CD4-positive, alpha-beta T cell treated with Interleukin-17A for 4 hours (primary cell): ENCODE data around the gene SMARCD3.

Experiments
- DNase-seq: peaks from one replicate; pipeline ENCODE4 v3.0.0-alpha.2; 2020; ENCODE audit warnings: mixed read lengths

Gene SMARCD3

DNA sequence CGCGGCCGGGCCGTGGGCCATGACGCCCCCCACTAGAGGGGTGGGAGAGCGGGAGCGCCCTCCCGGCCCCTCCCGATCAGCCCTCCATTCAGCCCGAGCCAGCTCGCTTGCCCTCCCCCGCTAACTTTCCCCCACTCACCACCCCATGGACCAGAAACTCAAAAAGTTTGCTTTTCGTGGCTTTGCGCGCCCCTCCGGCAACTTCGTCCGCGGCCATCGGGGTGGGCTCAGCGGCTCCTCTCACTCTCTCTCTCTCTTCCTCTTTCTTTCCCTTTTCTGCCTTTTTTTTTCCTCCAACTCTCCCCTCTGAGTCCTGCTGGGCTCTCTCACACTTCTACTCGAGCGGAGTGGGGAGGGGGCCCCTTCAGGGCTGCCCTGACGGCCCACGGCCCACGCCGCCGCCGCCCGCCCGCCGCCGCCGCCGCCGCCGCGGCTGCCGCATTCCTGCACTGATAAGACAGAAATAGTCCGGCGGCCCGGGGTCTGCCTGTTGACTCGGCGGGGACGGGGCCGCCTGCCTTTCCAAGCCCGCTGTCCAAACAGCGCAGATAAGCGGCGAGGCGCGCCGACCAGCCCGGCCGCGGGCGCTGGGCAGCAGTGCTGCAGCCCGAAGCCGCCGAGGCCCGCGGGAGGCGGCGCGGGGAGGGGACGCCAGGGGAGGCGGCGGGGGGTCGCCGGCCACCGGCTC, at the start of gene SMARCD3:
SMARCD3 (minus strand) TSS at position 349 of the 688 bp plus-strand sequence; CDS start at position 217, 132 bp downstream.
- peak; percentile 60 for DNase-seq

DNA sequence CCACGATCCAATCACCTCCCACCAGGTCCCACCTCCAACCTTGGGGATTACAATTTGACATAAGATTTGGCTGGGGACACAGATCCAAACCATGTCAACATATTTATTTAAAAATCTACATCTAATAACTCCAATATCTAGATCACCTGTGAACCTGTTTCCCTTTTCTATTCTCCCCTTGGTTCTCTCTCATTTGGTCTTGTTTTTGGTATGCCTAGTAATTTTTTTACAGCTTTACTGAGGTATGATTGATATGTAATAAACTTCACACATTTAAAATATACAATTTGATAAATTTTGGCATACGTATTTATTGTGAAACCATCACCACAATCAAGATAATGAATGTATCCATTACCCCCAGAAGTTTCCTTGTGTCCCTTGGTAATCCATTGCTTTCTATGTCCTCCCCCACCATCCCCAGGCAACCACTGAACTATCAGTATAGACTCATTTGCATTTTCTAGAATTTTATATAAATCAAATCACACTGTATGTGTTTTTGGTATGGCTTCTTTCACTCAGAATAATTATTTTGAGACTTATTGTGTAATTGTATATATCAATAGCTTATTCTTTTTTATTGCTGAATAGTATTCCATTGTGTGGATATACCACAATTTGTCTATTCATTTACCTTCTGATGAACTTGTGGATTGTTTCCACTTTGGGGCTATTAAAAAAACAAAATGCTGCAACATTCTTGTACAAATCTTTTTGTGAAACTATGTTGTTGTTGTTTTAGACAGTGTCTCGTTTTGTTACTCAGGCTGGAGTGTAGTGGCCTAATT, 47.9 kb upstream of the SMARCD3 start:
- no peak for DNase-seq

DNA sequence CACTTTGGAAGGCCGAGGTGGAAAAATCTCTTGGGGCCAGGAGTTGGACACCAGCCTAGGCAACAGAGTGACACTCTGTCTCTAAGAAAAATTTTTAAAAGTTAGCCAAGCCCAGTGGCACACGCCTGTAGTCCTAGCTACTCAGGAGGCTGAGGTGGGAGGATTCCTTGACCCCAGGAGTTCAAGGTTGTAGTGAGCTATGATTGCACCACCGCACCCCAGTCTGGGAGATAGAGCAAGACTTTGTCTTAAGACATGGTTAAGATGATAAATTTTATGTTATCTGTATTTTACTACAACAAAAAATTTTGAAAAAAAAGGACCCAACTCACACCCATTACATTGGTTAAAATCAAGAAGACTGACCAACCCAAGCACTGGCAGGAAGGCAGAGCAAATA, 44.4 kb upstream of the SMARCD3 start:
- DNase-seq, result no peak

DNA sequence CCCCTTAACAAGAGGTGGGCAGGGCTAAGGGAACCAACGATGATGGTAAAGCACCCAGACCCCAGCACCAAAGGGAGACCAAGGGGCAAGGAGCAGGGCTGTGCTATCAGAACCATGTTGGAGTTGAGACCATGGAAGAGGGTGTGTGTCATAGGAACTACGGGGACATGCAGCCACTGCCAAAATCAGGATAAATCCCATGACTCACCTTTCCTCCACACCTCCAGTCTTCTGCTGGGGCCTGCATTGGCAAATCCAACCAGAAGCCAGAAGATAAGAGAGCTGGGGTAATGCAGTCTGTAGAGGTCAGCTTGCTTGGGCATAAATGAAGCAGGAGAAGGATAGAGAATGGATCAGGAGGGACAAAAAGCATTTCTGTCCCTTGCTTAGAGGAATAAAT, 42.7 kb upstream of the SMARCD3 start:
- DNase-seq, result no peak

DNA sequence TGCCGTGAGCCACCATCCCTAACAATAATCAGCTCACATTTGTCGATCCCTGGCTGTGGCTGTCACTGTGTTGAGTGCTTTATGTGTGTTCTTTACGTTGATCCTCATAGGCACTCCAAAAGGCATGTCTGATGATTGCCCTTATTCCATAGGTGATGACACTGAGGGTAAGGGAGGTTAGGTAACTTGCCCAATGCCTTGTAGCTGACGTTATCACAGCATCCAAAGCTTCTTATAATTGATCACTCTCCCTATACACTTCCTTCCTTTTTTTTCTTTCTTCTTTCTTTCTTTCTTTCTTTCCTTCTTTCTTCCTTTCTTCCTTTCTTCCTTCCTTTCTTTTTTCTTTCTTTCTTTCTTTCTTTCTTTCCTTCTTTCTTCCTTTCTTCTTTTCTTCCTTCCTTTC, 41.9 kb upstream of the SMARCD3 start:
- no peak for DNase-seq

DNA sequence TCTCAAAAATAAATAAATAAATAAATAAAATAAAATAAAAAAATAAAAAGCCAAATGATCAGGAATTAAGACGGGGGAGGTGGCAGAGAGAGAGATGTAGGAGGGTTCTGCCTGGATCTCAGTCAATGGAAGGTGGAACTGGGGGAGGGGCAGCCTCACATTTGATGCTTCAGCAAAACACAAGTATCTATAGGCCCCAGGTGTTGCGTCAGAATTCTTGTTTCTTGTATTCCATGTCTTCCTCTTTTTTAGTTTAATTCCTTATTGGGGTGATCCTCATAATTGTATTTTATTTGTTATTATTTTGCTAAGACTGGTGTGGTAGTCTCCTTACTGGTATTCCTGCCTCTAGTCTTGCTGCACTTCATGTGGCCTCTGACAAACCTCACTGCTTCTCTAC, 41.4 kb upstream of the SMARCD3 start:
- no peak for DNase-seq

DNA sequence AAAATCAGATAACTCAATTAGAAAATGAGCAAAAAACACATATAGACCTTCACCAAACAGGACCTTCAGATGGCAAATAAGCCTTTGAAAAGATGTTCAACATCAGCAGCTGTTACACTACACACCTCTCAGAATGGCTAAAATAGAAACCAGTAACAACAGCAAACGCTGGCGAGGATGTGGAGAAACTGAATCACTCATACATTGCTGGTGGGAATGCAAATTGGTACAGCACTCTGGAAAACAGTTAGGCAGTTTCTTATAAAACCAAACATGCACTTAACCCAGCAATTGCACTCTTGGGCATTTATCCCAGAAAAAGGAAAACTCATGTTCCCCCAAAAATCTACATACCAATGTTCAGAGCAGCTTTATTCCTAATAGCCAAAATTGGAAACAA, 37.7 kb upstream of the SMARCD3 start:
- no peak for DNase-seq

DNA sequence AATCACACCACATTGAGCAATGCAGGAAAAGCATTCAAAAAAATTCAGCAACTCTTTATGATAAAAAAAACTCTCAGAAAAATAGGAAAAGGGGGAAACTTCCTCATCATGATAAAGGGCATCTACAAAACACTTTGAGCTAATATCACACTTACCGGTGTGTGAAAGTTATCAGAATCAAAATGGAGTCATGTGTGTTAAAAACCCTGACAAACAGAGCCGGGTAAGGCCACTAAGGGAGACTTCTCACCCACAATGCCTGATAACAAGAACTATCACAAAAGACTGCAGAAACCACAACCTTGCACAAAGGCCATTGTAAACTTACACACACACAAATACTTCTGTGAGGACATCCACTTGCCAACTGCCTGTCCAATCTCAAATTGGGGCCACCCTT, 34.8 kb upstream of the SMARCD3 start:
- DNase-seq, result no peak

DNA sequence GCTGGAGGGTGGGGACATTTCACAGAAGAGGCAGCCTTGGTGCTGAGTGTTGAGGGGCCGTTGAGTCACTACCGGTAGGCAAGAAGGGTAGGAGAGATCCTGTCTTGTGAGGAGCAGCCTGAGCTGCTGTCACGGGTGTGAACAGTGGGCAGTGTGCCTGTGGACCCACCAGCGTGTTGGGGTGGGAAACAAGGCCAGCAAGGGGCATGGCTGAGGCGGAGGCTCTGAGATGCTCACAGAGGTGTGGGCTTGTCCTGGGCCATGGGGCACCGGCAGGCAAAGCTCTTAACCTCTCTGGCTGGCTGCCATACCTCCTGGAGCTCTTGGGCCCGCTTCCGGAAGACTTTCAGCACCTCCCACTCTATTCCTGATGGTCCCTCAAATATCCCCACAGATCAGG, 33.6 kb upstream of the SMARCD3 start:
- no peak for DNase-seq

DNA sequence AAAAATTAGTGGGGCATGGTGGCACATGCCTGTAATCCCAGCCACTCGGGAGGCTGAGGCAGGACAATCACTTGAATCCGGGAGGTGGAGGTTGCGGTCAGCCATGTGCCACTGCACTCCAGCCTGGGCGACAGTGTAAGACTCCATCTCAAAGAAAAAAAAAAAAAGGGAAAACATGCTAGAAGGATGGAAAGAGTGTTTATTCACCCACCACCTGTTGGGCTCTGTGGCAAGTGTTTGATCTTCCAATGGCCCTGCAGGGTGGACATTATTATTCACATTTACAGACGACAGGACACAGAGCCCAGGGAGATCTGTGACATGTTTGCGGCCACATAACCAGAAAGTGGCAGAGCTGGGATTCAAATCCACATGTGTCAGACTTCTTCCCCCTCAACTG, 33.2 kb upstream of the SMARCD3 start:
- DNase-seq, result no peak

DNA sequence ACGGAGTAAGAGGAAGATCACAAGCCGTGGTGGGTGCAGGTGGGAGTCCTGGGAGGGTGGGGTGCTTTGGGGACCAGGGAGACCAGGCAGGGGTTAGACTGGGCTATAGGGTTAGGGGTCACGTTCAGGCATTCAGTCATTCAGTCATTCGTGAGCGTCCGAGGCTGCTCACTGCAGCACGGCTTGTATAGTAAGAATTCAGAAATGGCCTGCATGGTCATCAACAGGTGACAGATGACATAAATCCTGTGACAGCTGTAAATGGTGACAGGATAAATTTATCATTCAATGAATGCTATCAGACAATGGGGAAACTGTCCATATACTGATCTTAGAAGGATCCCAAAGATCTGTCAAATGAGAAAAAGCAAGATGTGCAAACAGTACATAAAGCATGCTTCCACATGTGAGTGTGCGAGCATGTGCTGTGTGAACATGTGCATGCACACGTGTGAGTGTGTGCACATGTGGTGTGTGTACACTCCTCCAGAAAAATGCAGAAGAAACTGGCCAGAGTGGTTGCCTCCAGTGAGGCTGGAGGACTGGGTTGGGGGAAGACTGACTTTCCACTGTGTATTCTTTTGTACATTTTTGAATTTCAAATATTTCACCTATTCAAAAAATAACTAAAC, 32.0 kb upstream of the SMARCD3 start:
- DNase-seq, result no peak

DNA sequence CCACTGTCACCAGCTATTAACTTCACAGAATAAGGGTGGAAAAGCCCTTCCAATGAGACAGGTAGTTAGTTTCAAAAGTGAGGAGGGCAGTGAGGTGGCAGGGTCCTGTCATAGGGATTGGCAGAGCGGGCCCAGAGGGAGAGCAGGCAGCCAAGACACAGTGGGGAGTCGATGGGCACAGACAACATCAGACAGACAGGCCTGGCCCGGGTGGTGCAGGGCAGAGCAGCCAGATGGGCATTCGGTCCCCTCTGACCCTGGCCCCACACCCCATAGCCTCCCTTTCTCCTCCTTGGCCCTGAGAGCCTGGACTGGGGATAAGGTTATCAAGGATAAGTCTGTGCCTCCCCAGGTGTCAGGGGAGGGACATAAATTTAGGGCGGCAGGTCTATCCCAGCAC, 31.4 kb upstream of the SMARCD3 start:
- DNase-seq, result no peak

DNA sequence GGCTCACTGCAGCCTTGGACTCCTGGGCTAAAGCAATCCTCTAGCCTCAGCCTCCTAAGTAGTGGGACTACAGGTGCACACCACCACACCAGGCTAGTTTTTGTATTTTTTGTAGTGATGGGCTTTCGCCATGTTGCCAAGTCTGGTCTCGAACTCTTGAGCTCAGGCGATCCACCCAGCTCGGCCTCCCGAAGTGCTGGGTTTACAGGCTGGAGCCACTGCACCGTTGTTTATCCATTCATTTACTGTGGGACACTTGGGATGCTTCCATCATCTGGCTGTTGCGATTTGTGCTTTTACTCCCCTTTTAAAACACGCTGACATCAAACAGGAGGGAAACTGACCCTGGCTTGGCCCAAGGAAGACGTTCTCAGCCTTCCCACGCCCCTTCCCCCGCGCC, 30.5 kb upstream of the SMARCD3 start:
- DNase-seq, result no peak

DNA sequence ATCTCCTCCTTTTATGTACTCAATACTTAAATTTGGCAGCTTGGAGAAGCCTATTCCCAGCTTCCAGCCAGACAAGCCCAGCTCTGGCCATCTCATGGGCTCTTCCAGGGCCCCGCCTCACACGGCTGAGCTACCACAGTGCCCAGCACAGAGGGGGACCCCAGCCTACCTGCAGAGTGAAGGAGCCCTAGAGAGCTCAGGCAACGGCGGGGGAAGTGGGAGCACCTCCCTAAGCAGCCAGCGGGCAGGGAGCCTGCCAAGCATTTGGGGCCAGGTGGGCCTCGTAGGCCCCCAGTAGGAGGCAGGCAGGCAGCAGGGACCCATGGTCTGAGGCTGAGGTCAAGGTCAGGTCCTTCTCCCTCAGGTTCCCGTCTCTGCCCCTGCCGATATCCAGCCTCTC, 29.1 kb upstream of the SMARCD3 start:
- DNase-seq, result no peak

DNA sequence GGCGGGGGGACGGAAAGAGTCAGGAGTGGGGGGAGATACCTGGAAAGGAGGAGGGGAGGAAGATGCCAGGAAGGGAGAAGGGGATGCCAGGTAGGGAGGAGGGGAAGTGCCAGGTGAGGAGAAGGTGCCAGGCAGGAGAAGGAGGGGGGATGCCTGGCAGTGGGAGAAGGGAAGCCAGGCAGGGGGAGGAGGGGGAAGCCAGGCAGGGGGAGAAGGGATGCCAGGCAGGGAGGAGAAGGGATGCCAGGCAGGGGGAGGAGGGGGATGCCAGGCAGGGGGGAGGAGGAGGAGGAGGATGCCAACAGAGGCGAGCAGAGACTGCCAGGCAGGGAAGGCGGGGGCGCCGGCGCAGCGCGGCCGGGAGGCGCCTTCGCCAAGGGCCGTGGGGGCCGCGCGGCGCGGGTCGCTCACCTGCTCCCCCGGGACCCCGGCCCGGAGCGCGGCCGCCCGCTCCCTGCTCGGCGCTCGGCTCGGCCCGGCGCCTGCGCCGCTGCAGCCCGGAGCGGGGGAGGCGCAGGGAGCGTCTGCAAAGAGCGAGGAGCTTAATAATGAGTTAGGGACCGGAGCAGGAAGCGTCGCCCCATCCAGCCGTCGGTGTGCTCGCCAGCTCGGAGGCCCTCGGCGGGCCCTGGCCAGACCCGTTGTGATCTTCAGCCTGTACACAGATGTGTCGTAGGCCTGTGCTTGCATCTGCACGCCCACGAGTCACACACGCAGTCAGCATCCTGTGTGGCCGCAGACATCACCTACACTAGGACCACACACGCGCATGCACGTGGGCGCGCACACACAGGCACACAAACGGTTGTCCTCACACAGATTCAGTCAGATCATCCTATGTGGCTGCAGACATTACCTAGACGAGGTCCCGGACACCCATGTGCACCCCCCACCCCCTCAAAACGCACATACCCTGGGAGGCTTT, 28.4 kb upstream of the SMARCD3 start:
- DNase-seq, result peak; percentile 59

DNA sequence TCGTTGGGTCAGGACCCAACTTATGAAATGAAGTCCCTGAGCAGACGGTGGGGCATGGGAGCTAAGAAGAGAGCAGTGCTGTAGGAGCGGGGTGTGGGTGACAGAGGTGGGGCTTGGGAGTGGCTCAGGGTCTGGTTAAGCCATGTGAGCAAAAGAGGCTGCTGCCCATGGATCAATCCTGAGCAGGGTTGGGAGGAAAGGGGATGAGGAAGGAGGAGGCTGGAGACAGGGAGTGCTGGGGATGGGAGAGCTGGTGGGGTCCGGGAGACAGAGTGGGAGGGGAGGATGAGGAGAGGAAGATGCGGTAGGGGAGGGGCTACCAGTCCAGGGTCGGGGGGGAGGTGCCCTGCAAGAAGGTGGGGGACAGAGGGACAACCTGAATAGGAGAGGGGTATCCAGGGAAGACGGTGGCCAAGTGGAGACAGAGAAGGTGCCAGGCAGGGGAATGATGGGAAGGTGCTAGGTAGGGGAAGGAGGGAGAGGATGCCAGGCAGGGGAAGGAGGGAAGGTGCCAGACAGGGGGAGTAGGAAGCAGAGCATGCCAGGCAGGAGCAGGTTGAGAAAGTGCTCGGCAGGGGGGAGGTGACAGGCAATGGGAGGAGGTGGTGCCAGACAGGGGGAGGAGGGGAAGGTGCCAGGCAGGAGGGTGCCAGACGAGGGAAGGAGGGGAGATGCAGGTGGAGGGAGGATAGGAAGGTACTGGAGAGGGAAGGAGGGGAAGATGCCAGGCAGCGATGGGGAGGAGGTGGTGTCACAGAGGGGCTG, 27.5 kb upstream of the SMARCD3 start:
- peak; percentile 29 for DNase-seq

DNA sequence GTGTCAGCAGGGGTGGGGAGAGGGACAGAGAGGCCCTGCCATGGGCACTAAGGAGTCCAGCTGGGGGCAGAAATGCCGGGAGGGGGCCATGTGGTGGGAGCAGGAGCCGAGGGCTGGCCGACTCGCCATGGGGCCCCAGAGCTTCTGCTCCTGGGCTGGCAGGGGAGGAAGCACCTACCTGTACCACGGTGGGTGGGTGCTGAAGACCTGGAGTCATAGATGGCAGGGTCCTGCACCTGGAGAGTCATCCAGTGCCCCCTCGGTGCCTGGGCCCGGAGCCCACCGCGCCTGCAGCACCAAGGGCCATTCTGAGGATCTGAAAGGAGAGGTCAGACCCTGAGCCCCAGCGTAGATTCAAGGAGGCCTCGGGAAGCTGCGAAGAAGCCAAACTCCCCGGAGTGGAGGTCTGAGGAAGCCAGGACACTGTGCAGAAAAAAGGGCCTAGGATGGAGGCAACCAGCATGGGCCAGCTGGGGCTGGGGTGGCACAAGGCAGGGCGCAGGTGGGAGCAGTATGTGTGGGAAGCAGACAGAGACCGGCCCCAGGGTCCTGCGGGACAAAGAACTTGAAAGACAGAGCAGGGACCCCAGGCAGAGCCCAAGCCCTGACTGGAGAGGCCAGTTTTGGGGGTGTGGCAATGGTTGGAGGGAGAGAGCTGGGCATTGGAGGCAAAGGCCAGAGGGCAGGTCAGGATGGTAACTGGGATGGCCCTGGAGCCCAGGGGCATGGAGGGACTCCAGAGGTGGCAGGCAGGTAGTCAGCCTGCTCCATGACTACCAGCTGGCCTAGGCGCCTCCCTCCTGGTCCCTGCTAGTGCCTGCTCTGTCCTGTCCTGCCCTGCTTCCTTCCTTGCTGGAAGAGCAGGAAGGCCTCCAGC, 26.7 kb upstream of the SMARCD3 start:
- no peak for DNase-seq

DNA sequence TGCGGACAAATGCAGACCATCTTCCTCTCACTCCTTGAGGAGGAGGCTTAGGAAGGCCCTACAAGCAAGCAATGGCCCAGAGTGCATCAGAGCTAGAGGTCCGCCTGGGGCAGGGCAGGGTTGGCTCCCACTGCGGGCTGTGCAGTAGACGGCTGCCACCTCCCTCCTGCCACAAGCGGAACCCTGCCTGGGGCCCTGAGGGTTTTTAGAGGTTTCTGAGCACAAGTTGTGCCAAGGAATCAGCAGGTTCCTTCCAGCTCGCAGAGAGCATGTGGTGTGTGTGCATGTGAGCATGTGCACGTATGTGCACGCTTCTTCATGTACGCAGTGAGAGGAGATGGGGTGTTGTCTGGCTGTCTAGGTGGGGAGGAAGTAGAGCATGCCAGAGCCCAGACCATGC, 25.9 kb upstream of the SMARCD3 start:
- no peak for DNase-seq

DNA sequence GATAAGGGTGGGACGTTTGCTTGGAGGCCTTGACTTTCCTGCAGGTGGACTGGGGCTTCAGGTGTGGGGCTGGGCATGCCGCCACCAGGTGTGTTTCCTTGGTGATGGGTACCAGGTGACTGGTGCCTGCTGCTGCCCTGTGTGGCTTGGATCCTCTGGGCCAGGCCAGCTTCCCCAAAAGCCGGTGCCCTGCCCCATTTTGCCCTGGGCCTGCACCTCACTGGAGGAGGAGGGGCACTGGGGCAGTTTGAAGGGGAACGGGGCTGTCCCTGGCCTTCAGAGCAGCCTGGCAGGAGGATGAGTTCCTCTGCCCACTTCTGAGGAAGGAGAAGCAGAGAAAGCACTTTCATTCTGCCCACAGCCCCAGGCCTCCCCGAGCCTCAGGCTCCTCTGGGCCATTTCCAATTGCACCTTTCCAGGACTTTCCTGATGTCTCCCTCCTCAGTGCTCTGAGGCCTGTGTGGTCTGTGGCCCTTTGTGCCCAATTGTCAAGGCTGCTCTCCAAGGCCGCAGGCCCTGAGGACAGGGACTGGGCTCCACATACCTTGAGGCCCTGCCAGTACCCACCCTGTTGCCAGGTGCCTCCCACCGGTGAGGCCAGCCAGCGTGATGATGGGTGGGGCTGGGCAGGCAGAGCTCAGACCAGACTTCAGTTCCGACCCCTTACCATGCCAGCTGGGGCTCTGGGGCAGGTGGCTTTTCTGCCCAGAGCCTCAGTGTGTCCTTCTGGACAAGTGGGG, 25.3 kb upstream of the SMARCD3 start:
- DNase-seq, result no peak

DNA sequence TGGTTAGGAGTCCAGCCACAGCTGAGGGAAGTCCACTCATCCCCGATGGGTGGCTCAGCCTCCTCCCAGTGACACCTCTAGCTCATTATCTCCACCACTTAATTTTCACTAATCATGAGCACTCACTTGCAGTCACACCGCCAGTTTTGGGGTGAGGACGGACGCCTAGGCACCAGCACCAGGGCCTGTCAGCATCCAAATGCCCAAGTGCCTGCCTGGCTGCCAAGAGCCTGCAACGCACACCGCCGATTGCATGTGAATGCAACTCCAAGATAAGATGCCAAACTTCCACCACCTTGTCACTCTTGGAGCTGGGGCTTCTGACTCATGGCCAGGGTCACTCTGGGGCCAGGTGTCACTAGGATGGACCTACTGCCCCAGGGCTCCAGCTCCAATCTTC, 24.4 kb upstream of the SMARCD3 start:
- DNase-seq, result no peak
